Activated naive CD4-positive, alpha-beta T cell treated with anti-CD3 and anti-CD28 coated beads, Interleukin-2, amount 50 U/mL, for 16 hours (primary cell): Measurements from ENCODE around the gene IRX6.

Experiments
- DNase-seq: peaks from one replicate; pipeline ENCODE4 v3.0.0-alpha.2; 2020

Gene IRX6

DNA sequence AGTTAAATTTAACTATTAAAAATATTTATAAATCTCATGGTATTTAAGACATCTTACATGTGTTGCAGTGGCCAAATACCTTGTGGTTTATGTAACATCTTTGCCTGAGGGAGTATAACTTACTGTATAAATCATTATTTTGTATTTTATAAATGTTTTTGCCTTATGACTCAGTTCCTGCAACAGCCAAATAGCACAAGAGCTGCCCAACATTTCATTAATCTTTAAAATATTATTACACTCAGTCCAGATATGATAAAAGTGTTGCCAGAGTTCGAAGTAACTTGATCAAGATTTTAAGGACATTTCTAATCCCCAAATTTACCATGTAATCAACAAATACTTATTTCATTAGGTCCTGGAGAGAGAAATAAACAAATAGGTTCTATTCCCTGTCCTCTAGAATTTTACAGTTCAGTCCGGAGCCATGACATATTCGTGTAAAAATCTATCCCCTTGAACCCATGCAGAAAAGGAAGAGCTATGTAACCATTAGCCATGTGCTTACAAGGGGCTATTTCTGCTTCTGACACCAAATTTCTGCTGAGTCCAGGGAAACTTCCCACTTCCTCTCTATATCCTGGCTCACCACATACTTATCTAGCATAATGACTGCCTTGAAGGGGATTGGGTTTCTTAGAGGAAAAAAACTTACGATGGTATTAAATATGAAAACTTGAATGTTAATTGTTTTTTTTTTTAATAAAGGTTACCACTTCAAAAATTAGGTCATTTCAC, 44.0 kb downstream of the IRX6 start:
- DNase-seq = no peak

DNA sequence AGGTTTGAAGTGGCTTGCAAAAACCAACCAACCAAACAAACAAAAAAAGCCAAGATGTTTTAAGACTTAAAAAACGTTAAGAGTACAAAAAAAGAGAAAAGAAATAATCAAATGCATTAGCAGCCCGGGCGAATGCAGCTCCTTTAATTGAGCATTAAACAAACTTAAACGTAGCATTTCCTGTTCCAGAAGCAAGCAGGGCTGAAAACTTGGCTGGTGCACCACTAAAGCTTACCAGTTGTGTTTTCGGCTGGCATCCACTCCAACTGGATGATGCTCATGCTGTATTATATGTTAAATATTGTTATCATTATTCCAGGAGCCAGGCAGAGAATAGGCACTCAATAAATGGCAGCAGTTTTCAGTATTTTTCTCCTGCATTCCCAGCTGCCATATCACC, 45.1 kb downstream of the IRX6 start:
- DNase-seq = no peak

DNA sequence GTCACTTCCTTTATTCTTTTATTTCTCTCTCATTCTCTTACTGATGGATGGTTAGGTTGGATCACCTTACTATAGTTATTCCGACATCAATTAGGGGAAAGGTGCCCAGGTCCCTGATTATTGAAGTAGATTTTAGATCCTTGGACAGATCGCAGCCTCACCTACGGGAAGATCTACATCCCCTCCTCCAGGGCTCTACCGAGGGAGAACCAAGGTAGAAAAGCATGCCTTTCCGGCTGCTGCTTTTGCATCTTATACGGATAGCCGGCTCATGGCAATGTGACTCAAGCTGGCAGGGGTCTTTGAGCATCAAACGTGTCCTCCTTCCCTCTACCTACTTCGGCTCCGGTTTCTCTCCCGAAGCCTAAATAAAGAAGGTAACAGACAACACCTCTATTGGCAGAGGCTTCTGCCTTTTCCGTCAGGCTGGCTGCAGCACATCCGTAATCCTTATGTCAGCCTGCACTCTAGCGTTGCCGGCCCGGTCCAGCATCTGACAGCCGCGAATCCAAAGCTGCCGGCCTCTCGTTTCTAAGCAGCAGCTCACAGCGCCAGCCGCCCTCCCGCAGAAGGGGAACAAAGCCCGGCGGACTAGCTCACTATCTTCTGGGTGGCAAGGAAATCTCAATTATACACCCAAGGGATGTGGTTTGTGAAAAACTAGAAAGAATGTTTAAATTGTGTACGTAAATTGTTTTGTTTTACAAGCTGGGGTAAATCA, 46.9 kb downstream of the IRX6 start:
- DNase-seq = no peak

DNA sequence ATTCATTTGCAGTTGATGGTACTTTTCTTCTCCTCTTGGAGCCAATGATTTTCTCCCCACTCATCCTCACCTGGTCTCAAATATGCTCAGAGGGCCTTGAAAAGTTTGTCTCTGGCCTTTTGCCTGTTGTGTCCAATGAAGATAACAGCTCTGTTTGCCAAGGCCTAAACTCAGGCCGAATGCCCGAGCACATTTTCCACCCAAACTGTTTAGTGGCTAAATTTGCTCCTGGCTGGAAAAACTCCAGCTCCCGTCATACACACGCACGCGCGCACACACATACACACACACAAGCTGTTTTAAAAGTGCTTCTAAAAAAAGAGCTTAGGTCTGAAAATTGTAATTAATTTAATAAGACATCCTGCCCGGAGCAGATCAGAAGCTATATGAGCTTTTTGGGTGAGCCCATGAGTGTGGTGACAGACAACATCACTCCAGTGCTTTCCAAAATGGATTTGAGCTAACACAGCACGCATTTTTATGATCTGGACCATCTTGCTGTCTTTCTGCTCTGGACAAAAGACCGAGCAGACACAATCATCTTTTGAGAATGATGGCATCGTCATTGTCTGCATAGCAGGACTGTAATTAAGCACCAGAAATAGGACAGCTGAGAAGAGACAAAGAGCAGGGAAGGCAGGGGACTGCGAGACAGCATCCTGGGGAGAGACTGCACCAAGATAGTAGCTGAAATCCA, 48.9 kb downstream of the IRX6 start:
- DNase-seq = no peak

DNA sequence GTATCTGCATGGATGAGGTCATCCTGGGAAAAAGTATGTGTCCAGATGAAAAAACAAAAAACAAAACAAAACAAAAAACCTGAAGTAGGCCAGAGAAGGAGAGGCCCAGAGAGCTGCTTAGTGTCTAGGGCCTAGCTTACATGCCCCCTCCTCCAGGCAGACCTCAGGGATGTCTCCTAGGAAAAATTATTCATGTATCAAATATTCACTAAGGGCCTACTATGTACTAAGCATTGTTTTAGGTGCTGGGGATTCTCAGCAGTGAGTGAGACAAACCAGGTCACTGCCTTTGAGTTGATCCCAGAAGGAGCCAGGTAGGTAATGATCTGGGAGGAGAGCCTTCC, 49.5 kb downstream of the IRX6 start:
- no peak for DNase-seq

DNA sequence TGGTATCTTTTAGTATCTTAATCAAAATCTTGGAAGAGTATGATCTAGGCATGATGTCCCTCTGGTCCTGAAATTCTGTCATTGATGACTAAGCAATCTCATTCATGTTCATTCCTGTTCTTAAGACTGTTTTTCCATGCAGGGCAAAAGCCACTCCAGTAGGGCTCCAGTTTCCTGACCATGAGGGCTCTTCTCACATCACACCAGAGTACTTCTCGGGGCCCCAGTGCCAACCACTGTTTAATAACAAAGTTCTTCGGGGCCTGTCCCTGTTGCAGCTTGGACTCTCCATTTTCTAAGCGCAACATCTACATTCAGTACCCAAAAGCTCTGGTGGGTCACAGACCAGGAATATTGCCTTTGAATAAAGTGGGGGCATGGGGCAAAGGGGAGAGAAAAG, 52.0 kb downstream of the IRX6 start:
- no peak for DNase-seq

DNA sequence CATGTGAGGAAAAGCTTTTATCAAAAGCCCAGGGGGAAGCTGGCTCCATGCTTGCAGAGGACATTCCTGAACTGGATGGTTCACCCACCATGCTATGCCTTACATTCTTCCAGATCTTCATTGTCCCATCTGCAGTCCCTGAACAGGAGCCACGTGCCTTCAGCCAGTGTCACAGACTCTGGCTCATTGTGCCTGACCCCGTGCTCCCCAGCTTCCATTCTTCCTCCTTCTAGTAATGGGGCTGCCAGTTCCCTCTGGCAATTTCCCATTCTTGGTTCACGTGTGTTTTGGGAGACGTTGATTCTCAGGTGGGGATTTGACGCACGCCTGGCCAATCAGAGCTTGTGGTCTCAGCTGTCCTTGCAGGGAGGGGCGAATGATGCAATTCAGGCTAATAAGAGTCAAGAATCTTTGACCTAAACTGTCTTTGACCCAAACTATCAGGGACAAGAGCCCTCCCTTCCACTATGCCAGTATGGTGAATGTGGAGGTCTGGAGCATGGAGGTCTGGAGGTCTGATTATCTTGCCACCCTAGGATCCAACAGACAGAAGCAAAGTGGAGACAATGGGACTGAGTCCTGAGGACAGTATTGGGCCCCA, 52.7 kb downstream of the IRX6 start:
- no peak for DNase-seq

DNA sequence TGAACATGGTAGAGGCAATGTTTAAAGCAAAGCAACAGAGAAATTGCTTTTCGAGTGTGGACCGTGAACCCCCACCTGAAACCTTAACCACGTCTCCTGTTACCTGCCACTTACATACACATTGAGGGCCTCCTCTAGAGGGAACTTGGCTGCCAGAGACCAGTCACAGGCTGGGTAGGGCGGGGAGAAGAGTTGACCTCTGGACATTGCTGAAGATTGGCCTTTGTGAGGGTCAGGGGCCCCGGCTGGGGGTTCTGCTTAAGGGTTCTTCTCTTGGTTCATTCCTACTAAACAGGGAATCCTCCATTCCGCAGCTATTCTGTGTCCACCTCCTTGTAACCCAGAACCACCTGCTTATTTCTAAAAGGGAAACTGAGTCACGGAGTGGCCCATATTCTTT, 53.8 kb downstream of the IRX6 start:
- DNase-seq = no peak

DNA sequence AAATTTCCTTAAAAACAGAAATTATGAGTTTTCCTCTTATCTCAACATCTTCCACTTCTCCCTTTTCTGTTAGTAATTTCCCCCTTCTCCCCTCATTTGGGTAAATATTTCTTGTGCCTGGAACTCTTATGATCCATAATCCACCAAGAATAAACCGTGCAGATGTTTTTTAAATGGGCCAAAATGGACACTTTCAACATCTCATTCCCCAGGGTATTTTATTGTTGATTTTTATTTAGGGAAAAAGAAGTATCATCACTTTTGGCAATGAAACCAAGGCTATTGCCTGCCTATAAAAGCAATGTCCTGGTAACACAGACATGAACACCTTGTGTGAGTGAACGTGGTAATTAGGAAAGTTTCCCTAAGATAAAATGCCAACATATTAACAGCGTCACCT, 54.6 kb downstream of the IRX6 start:
- no peak for DNase-seq

DNA sequence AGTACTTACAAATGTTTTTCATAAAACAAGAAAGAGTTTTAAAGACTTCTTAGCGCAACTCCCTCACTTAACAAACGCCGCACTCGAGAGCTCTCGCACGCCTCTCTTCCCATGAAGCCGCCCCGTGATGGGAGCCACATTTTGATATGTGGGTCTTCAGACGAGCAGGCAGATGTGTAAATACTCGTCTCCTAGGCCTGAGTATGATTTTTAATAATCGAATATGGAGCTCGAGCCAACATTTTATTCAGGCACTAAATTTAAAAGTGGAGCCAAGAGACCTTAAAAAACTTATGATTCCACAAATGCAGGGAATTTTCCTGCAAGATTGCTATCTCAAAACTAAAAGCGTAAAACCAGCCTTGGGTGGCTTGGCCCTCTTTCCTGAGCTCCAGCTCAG, 55.4 kb downstream of the IRX6 start:
- DNase-seq = no peak

DNA sequence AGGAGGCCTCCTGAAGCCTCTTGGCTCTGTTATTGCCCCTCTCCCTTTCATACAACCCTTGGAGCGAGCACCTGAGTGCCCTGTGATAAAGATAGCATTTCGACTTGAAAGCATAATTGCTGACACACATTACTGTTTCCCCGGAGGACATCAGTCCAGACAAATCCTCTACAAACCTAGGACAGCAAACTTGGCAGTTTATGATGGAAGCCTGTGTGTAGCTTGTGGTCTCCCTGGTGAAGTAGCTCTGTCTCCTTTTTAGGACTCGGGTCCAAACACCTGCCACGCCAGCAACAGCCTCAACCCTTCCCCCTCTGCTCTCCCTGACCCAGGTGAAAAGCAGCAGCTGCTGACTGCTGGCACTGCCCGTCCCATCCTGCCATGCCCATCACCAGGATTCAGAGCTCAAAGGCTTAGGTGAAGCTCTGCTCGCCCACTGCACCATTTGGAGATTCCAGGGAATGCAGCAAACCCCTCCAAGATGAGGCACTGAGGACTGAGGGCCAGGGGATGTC, 55.9 kb downstream of the IRX6 start:
- no peak for DNase-seq
